Hepatocyte (in vitro differentiated cells): ENCODE data around the gene XPR1. TPM values are rescaled to one million over a fixed set of nuclear protein-coding genes. Genes with fewer than 3 reads are reported as not detected.

Source experiments
- DNase-seq: peaks from one replicate; pipeline ENCODE4 v3.0.0-alpha.2; 2016; ENCODE audit warnings: low spot score
- H2AFZ ChIP-seq: fragments of 200-600 bp; sonication (generic); 2 replicates; pipeline ENCODE4 v1.6.0; 2016; ENCODE audit warnings: antibody characterized with exemption, mild to moderate bottlenecking
- H3K27ac ChIP-seq: fragments of 200-600 bp; sonication (generic); 2 replicates; pipeline ENCODE4 v1.5.1; 2016; ENCODE audit warnings: mild to moderate bottlenecking
- H3K27me3 ChIP-seq: fragments of 200-600 bp; sonication (generic); 2 replicates; pipeline ENCODE4 v1.6.1; 2016
- H3K36me3 ChIP-seq: fragments of 200-600 bp; sonication (generic); replicated peaks from 2 replicates; pipeline ENCODE4 v1.5.1; 2016; ENCODE audit warnings: low read depth; ENCODE audit not compliant: insufficient read depth
- H3K4me1 ChIP-seq: fragments of 200-600 bp; sonication (generic); 2 replicates; pipeline ENCODE4 v1.5.1; 2016; ENCODE audit warnings: mild to moderate bottlenecking, moderate library complexity; ENCODE audit not compliant: insufficient read depth
- H3K4me2 ChIP-seq: fragments of 200-600 bp; sonication (generic); 2 replicates; pipeline ENCODE4 v1.6.0; 2016
- H3K4me3 ChIP-seq: fragments of 200-600 bp; sonication (generic); 2 replicates; pipeline ENCODE4 v1.5.1; 2016; ENCODE audit warnings: mild to moderate bottlenecking
- H3K79me2 ChIP-seq: fragments of 200-600 bp; sonication (generic); 2 replicates; pipeline ENCODE4 v1.6.0; 2017; ENCODE audit warnings: mild to moderate bottlenecking
- H3K9me2 ChIP-seq: fragments of 200-600 bp; sonication (generic); replicated peaks from 2 replicates; pipeline ENCODE4 v1.6.0; 2017; ENCODE audit warnings: mild to moderate bottlenecking; ENCODE audit not compliant: insufficient read depth
- H3K9me3 ChIP-seq: fragments of 200-600 bp; sonication (generic); 2 replicates; pipeline ENCODE4 v1.5.1; 2016; ENCODE audit warnings: low read depth, mild to moderate bottlenecking
- H4K20me1 ChIP-seq: fragments of 200-600 bp; sonication (generic); 2 replicates; pipeline ENCODE4 v1.6.0; 2016; ENCODE audit warnings: mild to moderate bottlenecking; ENCODE audit not compliant: insufficient read depth, poor library complexity, severe bottlenecking
- CTCF ChIP-seq: fragments of 200-600 bp; sonication (generic); IDR thresholded peaks from 2 replicates; pipeline ENCODE4 v1.5.1; 2016; ENCODE audit warnings: antibody characterized with exemption, mild to moderate bottlenecking; ENCODE audit not compliant: poor library complexity
- EZH2 ChIP-seq: fragments of 200-600 bp; sonication (generic); IDR thresholded peaks from 2 replicates; pipeline ENCODE4 v1.6.1; 2016; ENCODE audit warnings: antibody characterized with exemption, mild to moderate bottlenecking, borderline replicate concordance
- EZH2phosphoT487 ChIP-seq: fragments of 200-600 bp; sonication (generic); IDR thresholded peaks from one replicate; pipeline ENCODE4 v1.6.1; 2018; ENCODE audit warnings: antibody characterized with exemption, mild to moderate bottlenecking, low read depth, moderate library complexity; ENCODE audit not compliant: unreplicated experiment, severe bottlenecking
- WGBS: methylation state at CpG from one replicate; pipeline ENCODE4 v1.1.6; 2016; ENCODE audit warnings: low lambda C conversion rate; ENCODE audit errors: missing lambda C conversion rate; 5-methylcytosine and 5-hydroxymethylcytosine counted together
- polyA plus RNA-seq: library from polyadenylated mRNA; unstranded; fragments of >200 nt; fragmentation: Nextera tagmentation; extraction: Ambion mirVana; gene quantifications from 2 replicates; pipeline ENCODE4 v1.2.1, GENCODE V29; 2016
- total RNA-seq: library from RNA; depleted of rRNA; stranded (reverse); fragments of >200 nt; gene quantifications from 2 replicates; pipeline ENCODE4 v1.2.3, GENCODE V29; 2014

XPR1 gene
- total and polyA plus RNA-seq, 2 experiments from 2014 or later: 18.2 to 41.5 TPM

GRCh38 chr1:180615493-180616290 lies 16.1 kb upstream of the XPR1 start:
- H3K27ac ChIP-seq: no peak overlapping the region
- H3K4me1 ChIP-seq: no peaks in the 10 kb centered on the region
- no peaks in the 10 kb centered on the region for H3K79me2 ChIP-seq
- H3K9me2 ChIP-seq: no peaks in the 10 kb centered on the region
- TF ChIP-seq CTCF (no peak), EZH2phosphoT487 (no peak), EZH2 (no peak)
- no peak for DNase-seq
- H2AFZ ChIP-seq: no peak overlapping the region
- H3K36me3 ChIP-seq: no peaks in the 10 kb centered on the region
- H3K4me3 ChIP-seq: no peak overlapping the region
- H3K4me2 ChIP-seq: no peak overlapping the region
- no peaks in the 10 kb centered on the region for H3K27me3 ChIP-seq
- no peaks in the 10 kb centered on the region for H4K20me1 ChIP-seq
- 63% methylated on average over 8 of the region's 8 CpGs for WGBS
- no peaks in the 10 kb centered on the region for H3K9me3 ChIP-seq

- H3K27ac ChIP-seq: no peak overlapping the region
- H3K4me3 ChIP-seq: no peak overlapping the region
- no peak for TF ChIP-seq EZH2phosphoT487
- TF ChIP-seq EZH2: no peak
- no peak for TF ChIP-seq CTCF
- no peaks in the 10 kb centered on the region for H3K27me3 ChIP-seq
- no peaks in the 10 kb centered on the region for H3K9me2 ChIP-seq
- H3K79me2 ChIP-seq: no peaks in the 10 kb centered on the region
- no peak overlapping the region for H2AFZ ChIP-seq
- no peaks in the 10 kb centered on the region for H4K20me1 ChIP-seq
- 88% methylated on average over 6 of the region's 6 CpGs for WGBS
- H3K4me2 ChIP-seq: no peak overlapping the region
- DNase-seq: no peak
- H3K36me3 ChIP-seq: no peaks in the 10 kb centered on the region
- no peaks in the 10 kb centered on the region for H3K9me3 ChIP-seq
- no peaks in the 10 kb centered on the region for H3K4me1 ChIP-seq
Observed at GRCh38 chr1:180616439-180616838, 15.4 kb upstream of the XPR1 start.

GRCh38 chr1:180617774-180618395 lies 13.9 kb upstream of the XPR1 start:
- no peaks in the 10 kb centered on the region for H4K20me1 ChIP-seq
- no peak overlapping the region for H3K27ac ChIP-seq
- no peak for TF ChIP-seq EZH2phosphoT487
- TF ChIP-seq EZH2: no peak
- TF ChIP-seq CTCF: no peak
- WGBS: 88% methylated on average over 4 of the region's 4 CpGs
- no peaks in the 10 kb centered on the region for H3K36me3 ChIP-seq
- H3K9me3 ChIP-seq: no peaks in the 10 kb centered on the region
- no peak overlapping the region for H3K4me3 ChIP-seq
- no peak for DNase-seq
- no peaks in the 10 kb centered on the region for H3K4me1 ChIP-seq
- no peak overlapping the region for H2AFZ ChIP-seq
- no peaks in the 10 kb centered on the region for H3K79me2 ChIP-seq
- H3K4me2 ChIP-seq: no peak overlapping the region
- H3K27me3 ChIP-seq: no peaks in the 10 kb centered on the region
- no peaks in the 10 kb centered on the region for H3K9me2 ChIP-seq
